ENCODE measurements around the gene JAG1. TPM values are rescaled to one million over a fixed set of nuclear protein-coding genes. Genes with fewer than 3 reads are reported as not detected.
A peak's percentile ranks its signal among the peaks of the same experiment; 100 is the strongest.

Gene JAG1
- total RNA-seq, 1 experiment from 2014 or later = 45.2 TPM

GRCh38 chr20:10663756-10664155 lies 10.0 kb downstream of the JAG1 start (continued):
- TF ChIP-seq, protein P1, sequence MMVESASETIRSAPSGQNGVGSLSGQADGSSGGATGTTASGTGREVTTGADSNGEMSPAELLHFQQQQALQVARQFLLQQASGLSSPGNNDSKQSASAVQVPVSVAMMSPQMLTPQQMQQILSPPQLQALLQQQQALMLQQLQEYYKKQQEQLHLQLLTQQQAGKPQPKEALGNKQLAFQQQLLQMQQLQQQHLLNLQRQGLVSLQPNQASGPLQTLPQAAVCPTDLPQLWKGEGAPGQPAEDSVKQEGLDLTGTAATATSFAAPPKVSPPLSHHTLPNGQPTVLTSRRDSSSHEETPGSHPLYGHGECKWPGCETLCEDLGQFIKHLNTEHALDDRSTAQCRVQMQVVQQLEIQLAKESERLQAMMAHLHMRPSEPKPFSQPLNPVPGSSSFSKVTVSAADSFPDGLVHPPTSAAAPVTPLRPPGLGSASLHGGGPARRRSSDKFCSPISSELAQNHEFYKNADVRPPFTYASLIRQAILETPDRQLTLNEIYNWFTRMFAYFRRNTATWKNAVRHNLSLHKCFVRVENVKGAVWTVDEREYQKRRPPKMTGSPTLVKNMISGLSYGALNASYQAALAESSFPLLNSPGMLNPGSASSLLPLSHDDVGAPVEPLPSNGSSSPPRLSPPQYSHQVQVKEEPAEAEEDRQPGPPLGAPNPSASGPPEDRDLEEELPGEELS (CRISPR knock-in tag; IDR thresholded peaks at IDR 0.05) = no peak
- TF ChIP-seq ELF4 (CRISPR knock-in tag; IDR thresholded peaks at IDR 0.05; ENCODE audit: low read depth) = no peak
- no peak for TF ChIP-seq ZNF121 (CRISPR knock-in tag; IDR thresholded peaks at IDR 0.05)
- no peak for TF ChIP-seq JUN (CRISPR knock-in tag; IDR thresholded peaks at IDR 0.05)
- TF ChIP-seq SP1 (CRISPR knock-in tag; conservative IDR thresholded peaks at IDR 0.05) = no peak

DNA sequence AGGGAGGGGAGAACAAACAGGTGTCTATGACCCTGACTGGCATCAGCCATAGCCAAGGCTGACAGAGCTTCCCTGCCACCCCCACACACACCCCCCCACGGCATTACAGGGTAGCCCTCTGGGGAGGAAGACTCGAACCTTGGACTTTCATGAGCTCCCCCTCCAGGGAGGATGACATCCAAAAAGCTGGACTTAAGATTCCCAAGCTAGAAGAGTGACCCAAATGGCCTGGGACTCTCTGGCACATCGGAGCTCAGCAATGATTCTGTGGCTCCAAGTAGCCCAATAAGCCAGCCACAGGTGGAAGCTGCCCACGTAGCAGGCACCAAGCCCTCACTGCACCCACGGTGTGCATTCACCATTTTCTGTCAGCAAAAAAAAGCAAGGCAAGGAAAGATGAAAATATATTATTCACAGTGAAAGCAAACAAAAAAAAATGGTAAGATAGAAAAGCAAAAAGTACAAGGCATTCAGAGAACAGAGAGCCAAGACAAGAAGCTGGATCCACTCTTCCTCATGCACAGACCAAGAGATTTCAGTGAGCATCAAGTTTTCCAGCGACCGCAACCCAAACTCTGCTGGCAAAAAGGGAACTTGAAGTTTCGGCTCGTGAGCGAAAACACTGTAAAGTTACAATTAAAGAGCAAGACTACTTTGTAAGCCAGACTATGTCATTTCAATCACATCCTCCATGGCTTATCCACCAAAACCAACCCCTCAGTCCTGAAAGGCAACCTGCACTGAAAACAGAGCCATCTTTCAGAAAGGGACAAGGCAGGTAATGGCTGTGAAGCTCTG lies 10.9 kb downstream of the JAG1 start:
- no peaks in the 10 kb centered on the region for H3K27me3 Mint-ChIP-seq (ENCODE audit: low read depth)
- H3K27ac Mint-ChIP-seq = peak overlapping the region; percentile 98
- peak overlapping the region; percentile 49 for H3K4me3 Mint-ChIP-seq
- ATAC-seq = no peak
- DNase-seq (ENCODE audit: low spot score) = no peak
- POLR2A ChIA-PET = interaction anchor here (0.6 to 3.0 kb wide), 2 partner anchors 11 to 145 kb away, joined by 4 to 12 read pairs; partner anchors contain the start of gene JAG1
- CTCF ChIA-PET = interaction anchor here (0.6 to 1.6 kb wide), 3 partner anchors 9 to 110 kb away, joined by 3 read pairs; no protein-coding TSS in a partner anchor
- H3K36me3 Mint-ChIP-seq = peaks cover 66% of the 10 kb centered on the region
- no peaks in the 10 kb centered on the region for H3K9me3 Mint-ChIP-seq
- H3K4me1 Mint-ChIP-seq = peaks cover 97% of the 10 kb centered on the region
- no peak for TF ChIP-seq SP1 (CRISPR knock-in tag; conservative IDR thresholded peaks at IDR 0.05)
- TF ChIP-seq CREB1 (CRISPR knock-in tag; IDR thresholded peaks at IDR 0.05) = no peak
- TF ChIP-seq, protein P1 (CRISPR knock-in tag; IDR thresholded peaks at IDR 0.05) = no peak
- no peak for TF ChIP-seq AR (CRISPR knock-in tag; IDR thresholded peaks at IDR 0.05)
- no peak for TF ChIP-seq RELA (CRISPR knock-in tag; IDR thresholded peaks at IDR 0.05; ENCODE audit: borderline replicate concordance)
- TF ChIP-seq, protein P2, sequence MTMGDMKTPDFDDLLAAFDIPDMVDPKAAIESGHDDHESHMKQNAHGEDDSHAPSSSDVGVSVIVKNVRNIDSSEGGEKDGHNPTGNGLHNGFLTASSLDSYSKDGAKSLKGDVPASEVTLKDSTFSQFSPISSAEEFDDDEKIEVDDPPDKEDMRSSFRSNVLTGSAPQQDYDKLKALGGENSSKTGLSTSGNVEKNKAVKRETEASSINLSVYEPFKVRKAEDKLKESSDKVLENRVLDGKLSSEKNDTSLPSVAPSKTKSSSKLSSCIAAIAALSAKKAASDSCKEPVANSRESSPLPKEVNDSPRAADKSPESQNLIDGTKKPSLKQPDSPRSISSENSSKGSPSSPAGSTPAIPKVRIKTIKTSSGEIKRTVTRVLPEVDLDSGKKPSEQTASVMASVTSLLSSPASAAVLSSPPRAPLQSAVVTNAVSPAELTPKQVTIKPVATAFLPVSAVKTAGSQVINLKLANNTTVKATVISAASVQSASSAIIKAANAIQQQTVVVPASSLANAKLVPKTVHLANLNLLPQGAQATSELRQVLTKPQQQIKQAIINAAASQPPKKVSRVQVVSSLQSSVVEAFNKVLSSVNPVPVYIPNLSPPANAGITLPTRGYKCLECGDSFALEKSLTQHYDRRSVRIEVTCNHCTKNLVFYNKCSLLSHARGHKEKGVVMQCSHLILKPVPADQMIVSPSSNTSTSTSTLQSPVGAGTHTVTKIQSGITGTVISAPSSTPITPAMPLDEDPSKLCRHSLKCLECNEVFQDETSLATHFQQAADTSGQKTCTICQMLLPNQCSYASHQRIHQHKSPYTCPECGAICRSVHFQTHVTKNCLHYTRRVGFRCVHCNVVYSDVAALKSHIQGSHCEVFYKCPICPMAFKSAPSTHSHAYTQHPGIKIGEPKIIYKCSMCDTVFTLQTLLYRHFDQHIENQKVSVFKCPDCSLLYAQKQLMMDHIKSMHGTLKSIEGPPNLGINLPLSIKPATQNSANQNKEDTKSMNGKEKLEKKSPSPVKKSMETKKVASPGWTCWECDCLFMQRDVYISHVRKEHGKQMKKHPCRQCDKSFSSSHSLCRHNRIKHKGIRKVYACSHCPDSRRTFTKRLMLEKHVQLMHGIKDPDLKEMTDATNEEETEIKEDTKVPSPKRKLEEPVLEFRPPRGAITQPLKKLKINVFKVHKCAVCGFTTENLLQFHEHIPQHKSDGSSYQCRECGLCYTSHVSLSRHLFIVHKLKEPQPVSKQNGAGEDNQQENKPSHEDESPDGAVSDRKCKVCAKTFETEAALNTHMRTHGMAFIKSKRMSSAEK (CRISPR knock-in tag; IDR thresholded peaks at IDR 0.05; ENCODE audit: borderline replicate concordance) = no peak
- no peak for TF ChIP-seq IRF2 (CRISPR knock-in tag; IDR thresholded peaks at IDR 0.05; ENCODE audit: borderline replicate concordance, low read depth)
- no peak for TF ChIP-seq ATF1 (CRISPR knock-in tag; IDR thresholded peaks at IDR 0.05)
- no peak for TF ChIP-seq ZNF219 (CRISPR knock-in tag; IDR thresholded peaks at IDR 0.05; ENCODE audit: borderline replicate concordance)
- no peak for TF ChIP-seq TEAD4 (CRISPR knock-in tag; IDR thresholded peaks at IDR 0.05)
- no peak for TF ChIP-seq MYBL2 (CRISPR knock-in tag; IDR thresholded peaks at IDR 0.05)
- TF ChIP-seq EMX1 (CRISPR knock-in tag; IDR thresholded peaks at IDR 0.05) = no peak
- TF ChIP-seq GABPB1 (CRISPR knock-in tag; IDR thresholded peaks at IDR 0.05) = no peak
- TF ChIP-seq HMGXB4 (CRISPR knock-in tag; IDR thresholded peaks at IDR 0.05) = no peak
- no peak for TF ChIP-seq ZNF281 (CRISPR knock-in tag; IDR thresholded peaks at IDR 0.05)
